ENCODE results near the gene SPATA3.

DNA sequence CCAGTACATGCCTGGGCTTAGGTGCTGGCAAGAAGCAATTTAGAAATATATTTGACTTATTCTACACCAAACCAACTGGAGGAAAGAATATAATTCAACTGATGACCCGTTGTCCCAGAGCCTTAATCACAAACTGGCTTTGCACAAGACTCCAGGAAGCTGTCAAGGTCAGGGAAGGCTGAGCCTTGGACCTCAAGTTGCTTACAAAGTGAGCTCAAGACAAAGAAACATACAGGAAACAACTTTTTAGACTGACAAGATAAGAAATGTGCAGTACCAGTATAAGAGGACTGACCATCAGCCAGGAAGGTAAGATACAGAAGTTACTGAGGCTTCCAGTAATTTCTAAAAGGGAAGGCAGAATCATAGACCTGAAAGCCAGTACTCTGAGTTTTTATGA, 35.9 kb upstream of the SPATA3 start:
- TF ChIP-seq, protein P1, sequence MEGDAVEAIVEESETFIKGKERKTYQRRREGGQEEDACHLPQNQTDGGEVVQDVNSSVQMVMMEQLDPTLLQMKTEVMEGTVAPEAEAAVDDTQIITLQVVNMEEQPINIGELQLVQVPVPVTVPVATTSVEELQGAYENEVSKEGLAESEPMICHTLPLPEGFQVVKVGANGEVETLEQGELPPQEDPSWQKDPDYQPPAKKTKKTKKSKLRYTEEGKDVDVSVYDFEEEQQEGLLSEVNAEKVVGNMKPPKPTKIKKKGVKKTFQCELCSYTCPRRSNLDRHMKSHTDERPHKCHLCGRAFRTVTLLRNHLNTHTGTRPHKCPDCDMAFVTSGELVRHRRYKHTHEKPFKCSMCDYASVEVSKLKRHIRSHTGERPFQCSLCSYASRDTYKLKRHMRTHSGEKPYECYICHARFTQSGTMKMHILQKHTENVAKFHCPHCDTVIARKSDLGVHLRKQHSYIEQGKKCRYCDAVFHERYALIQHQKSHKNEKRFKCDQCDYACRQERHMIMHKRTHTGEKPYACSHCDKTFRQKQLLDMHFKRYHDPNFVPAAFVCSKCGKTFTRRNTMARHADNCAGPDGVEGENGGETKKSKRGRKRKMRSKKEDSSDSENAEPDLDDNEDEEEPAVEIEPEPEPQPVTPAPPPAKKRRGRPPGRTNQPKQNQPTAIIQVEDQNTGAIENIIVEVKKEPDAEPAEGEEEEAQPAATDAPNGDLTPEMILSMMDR (IDR thresholded peaks at IDR 0.05; ENCODE audit: low read length) = no peak
- TF ChIP-seq EZH2 (optimal IDR thresholded peaks at IDR 0.05; ENCODE audit: low read depth, low read length) = no peak
